ENCODE results near the gene SAMD4A. TPM values are rescaled to one million over a fixed set of nuclear protein-coding genes. Genes with fewer than 3 reads are reported as not detected.

The SAMD4A gene
- total and polyA plus RNA-seq, 2 of the 4 experiments (the other 2 are of a cell fraction): 22.9 to 38.2 TPM

- Histone ChIP-seq H3K36me3 (ENCODE audit: control insufficient read depth, insufficient read depth, low read length) (peaks cover 2% of the 10 kb centered on the region), H3K9ac (ENCODE audit: low read depth, low read length) (no peak overlapping the region), H2BK15ac (ENCODE audit: low read depth, low read length) (peak overlapping the region; percentile 30; the same call in 1 of the 3 replicates), H3K56ac (ENCODE audit: extremely low read depth, insufficient read depth, low read length) (no peak overlapping the region), H2AK5ac (ENCODE audit: low read depth, low read length) (no peak overlapping the region; the same call in 1 of the 2 replicates), H3K14ac (replicated peaks; ENCODE audit: low read depth, low read length) (no peak overlapping the region), H2BK120ac (ENCODE audit: low read depth, low read length) (peak overlapping the region; percentile 23; the same call in 1 of the 2 replicates), H3K9me1 (ENCODE audit: insufficient read depth, low read length) (peaks cover 24% of the 10 kb centered on the region), H3K4me3 (ENCODE audit: insufficient read depth, low read depth, low read length) (no peak overlapping the region), H3K27me3 (ENCODE audit: control insufficient read depth, insufficient read depth, low read length) (no peaks in the 10 kb centered on the region), H3K27ac (ENCODE audit: insufficient read depth, low read length) (no peak overlapping the region), H2AFZ (replicated peaks; ENCODE audit: low read length, poor library complexity) (no peak overlapping the region), H2BK20ac (ENCODE audit: low read depth, low read length) (no peak overlapping the region), H4K20me1 (ENCODE audit: insufficient read depth, low read length) (peaks cover 18% of the 10 kb centered on the region), H3K79me1 (ENCODE audit: low read depth in 1 of 2, low read length in 2 of 2) (peaks cover 45 to 79% of the 10 kb centered on the region in 2 experiments), H2AK9ac (replicated peaks; ENCODE audit: low read depth, low read length, poor library complexity) (no peak overlapping the region), H2BK5ac (ENCODE audit: low read depth, low read length, poor library complexity, severe bottlenecking) (peak overlapping the region; percentile 83), H3K4me2 (ENCODE audit: low read depth, low read length) (peak overlapping the region; percentile 19; the same call in 1 of the 2 replicates), H3K4me1 (ENCODE audit: control insufficient read depth, insufficient read depth, low read length) (peaks cover 23% of the 10 kb centered on the region), H3K23ac (ENCODE audit: low read depth, low read length) (no peak overlapping the region), H4K91ac (ENCODE audit: insufficient read depth, low read depth, low read length) (no peak overlapping the region), H4K5ac (ENCODE audit: low read depth, low read length) (peak overlapping the region; percentile 41; the same call in 1 of the 2 replicates), H3K9me3 (ENCODE audit: control insufficient read depth, insufficient read depth, low read length) (no peaks in the 10 kb centered on the region), H3K18ac (ENCODE audit: low read depth, low read length) (no peak overlapping the region; the same call in 1 of the 2 replicates), H4K8ac (ENCODE audit: low read depth in 2 of 2, low read length in 2 of 2) (0 out of 4 replicates have a peak overlapping the region, but pooled peaks of 1 of the 2 experiments have one; percentile 20), H3K4ac (ENCODE audit: low read depth, low read length) (no peak overlapping the region)
- BruUV-seq (replicated peaks): no TSS peak
- in situ Hi-C loops (cut with MboI; ENCODE audit: low sequenced_read_pairs): no loop called here
- WGBS, 2 experiments (ENCODE audit: extremely low coverage in 2 of 2, insufficient read length in 1 of 2): 0% methylated on average over 1 of the region's 5 CpGs; no CpG with 5 or more reads in 1 of the 2 experiments
- intact Hi-C loops (cut with micrococcal nuclease): no loop called here
- no peak for ATAC-seq (ENCODE audit: low read depth)
- no peak for TF ChIP-seq MXI1 (IDR thresholded peaks at IDR 0.05; ENCODE audit: borderline replicate concordance, low read depth, low read length)
- TF ChIP-seq, protein P1, sequence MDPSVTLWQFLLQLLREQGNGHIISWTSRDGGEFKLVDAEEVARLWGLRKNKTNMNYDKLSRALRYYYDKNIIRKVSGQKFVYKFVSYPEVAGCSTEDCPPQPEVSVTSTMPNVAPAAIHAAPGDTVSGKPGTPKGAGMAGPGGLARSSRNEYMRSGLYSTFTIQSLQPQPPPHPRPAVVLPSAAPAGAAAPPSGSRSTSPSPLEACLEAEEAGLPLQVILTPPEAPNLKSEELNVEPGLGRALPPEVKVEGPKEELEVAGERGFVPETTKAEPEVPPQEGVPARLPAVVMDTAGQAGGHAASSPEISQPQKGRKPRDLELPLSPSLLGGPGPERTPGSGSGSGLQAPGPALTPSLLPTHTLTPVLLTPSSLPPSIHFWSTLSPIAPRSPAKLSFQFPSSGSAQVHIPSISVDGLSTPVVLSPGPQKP (IDR thresholded peaks at IDR 0.05; ENCODE audit: borderline replicate concordance, low read depth, low read length): no peak
- TF ChIP-seq SMC3 (IDR thresholded peaks at IDR 0.05; ENCODE audit: low read depth, low read length): no peak
- TF ChIP-seq RFX5 (IDR thresholded peaks at IDR 0.05; ENCODE audit: low read depth, low read length): no peak
- TF ChIP-seq USF2 (IDR thresholded peaks at IDR 0.05; ENCODE audit: low read depth, low read length): no peak
- TF ChIP-seq POLR2A (IDR thresholded peaks at IDR 0.05; ENCODE audit: low read depth, low read length): no peak
- no peak for TF ChIP-seq MAFK (IDR thresholded peaks at IDR 0.05; ENCODE audit: low read depth, low read length)
- no peak for TF ChIP-seq CTCF (conservative IDR thresholded peaks at IDR 0.05; ENCODE audit: low read depth, low read length)
- no peak for TF ChIP-seq CEBPB (IDR thresholded peaks at IDR 0.05; ENCODE audit: low read depth, low read length)
- no peak for TF ChIP-seq NFE2L2 (IDR thresholded peaks at IDR 0.05; ENCODE audit: low read depth, low read length)
- TF ChIP-seq MAZ (IDR thresholded peaks at IDR 0.05; ENCODE audit: borderline replicate concordance, low read depth, low read length): no peak
- no peak for TF ChIP-seq FOS (IDR thresholded peaks at IDR 0.05; ENCODE audit: low read depth, low read length)
- no peak for DNase-seq
- ChIA-PET CTCF (interaction anchor here (0.6 to 1.5 kb wide), 2 partner anchors 9 to 82 kb away, joined by 4 read pairs; no protein-coding TSS in a partner anchor), POLR2A (ENCODE audit: unreplicated experiment) (interaction anchor here (1.0 kb wide), 1 partner anchor 77 kb away, joined by 4 read pairs; no protein-coding TSS in a partner anchor)
- dilution Hi-C loops (cut with HindIII; ENCODE audit: low sequenced_read_pairs, unreplicated experiment): no loop called here
Observed at GRCh38 chr14:54609576-54609975, 42.6 kb downstream of the SAMD4A start.
